NCI-H1048 (cell line): Measurements from ENCODE around the gene ZNF160.
"Not testable (repeated sequence)": the region's sequence is repeated elsewhere in the genome, so short reads cannot be mapped to it uniquely, and the experiment has no call there.

ENCODE experiments used
- DNase-seq: peaks from one replicate; lab custom pipeline; 2025; lab: John Stamatoyannopoulos, UW

The ZNF160 gene

DNA sequence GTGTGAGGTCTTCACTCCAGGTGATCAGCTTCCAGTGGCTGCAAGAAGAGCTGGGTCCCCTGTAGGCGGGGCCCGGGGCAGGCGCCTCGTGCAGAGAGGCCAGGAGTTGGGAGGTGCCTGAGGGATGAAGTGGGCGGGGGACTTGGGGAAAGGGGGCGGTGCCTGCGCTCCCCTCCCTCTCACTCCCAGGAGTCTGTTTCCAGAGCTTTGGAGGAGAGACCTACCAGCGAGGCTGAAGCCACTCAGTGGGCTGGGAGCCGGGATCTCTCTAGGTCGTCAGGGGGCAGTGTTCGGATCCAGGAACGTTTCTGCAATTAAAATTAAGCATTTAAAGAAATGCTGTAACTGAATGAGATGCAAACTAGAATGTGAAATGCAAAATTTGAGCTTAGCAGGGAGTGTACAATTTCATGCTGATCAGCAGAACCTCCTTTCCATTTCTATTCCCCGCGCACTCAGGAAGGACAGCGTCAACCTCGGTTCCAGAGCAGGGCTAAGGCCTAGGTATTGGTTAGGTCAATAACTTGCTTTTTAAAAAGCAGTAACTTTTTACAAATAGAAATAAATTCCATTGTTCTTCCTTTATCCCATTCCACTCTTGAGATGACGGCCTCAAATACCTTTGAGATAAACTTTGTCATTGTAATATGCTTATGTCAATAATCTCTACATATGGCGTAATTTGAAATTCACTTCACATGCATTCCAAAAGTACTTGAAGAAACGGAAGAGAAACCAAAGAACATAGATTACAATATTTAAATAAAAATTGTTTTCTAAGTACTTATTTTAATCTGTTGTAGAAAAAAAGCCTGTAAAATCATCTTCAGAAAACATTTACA lies 11.6 kb downstream of the ZNF160 start:
- DNase-seq = no peak

DNA sequence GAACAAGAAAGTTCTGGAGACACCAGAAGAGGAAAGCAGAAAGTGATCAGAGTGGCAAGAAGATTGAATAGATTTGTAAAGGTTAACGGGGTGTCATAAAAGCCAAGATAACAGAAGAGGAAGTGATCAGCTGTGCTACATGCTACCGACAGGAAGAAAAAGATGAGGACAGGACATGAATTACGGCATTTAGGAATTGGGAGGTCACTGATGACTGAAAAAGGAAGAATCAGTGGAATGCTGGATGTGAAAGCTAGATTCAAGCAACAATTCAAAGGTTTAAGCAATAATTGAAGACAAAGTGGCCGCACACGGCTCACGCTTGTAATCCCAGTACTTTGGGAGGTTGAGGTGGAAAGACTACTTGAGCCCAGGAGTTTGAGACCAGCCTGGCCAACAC lies 15.1 kb downstream of the ZNF160 start:
- no peak for DNase-seq

DNA sequence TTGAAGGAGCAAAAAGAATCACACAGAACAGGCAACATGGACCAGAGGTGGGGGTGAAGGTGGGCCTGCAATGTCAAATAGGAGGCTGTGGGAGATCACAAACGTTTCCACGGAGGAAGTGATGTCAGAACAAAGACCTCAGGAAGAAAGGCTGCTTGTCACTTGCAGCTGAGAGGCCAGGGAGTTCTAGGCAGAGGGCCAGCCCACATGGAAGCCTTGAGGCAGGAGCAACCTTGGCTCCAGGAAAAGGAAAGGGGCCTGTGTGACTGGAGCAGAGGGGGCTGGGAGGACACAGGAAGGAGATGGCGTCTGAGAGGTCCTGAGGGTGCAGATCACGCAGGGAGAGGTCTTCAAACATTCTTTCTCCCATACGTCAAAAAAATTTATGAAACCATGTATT lies 16.3 kb downstream of the ZNF160 start:
- DNase-seq = no peak

DNA sequence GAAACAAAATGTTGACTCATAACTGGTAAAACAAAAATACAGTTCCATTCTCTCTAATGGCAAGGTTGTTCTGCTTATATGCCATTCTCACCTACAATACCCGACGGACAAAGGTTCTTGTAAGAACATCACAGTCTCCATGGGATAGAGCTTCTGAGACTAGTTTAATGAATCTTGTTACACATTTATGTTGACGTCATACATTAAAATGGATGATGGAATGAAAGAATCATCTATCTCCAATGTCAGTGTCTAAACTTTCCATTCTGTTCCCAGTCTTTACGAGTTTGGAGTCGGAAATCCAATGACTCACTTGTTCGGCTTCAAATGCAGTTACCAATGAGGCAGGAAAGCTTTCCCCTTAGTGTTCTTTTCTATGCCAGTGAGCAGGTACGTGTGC lies 17.7 kb downstream of the ZNF160 start:
- no peak for DNase-seq

DNA sequence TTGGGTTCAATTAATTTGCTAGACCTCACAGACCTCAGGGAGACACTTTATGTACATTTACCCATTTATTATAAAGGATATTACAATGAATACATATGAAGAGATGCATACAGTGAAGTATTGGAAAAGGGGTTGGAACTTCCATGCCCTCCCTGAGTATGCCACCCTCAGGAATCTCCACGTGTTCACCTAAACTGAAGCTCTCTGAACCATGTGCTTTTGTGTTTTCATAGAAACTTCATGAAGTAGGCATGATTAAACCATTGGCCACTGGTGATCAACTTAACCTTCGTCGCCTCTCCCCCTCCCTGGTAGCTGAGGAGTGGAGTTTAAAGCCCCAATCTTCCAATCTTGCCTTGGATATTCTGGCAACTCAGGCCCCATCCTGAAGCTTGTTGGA lies 20.3 kb downstream of the ZNF160 start:
- DNase-seq = no peak

DNA sequence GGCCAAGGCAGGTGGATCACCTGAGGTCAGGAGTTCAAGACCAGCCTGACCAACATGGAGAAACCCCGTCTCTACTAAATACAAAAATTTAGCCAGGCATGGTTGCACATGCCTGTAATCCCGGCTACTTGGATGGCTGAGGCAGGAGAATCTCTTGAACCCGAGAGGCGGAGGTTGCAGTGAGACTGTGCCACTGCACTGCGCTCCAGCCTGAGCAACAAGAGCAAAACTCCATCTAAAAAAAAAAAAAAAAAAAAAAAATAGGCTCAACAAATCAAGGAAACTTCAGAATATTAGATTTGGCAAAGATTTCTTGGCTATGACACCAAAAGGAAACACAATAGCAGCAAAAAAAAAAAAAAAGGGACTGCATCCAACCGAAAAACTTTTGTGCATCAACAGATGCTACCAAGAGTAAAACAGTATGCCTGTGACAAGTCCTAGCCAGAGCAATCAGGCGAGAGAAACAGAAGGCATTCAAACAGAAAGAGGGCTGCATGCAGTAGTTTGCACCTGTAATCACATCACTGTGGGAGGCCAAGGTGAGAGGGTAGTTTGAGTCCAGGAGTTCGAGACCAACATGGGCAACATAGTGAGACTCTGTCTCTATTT lies 23.8 kb downstream of the ZNF160 start:
- DNase-seq = no peak

DNA sequence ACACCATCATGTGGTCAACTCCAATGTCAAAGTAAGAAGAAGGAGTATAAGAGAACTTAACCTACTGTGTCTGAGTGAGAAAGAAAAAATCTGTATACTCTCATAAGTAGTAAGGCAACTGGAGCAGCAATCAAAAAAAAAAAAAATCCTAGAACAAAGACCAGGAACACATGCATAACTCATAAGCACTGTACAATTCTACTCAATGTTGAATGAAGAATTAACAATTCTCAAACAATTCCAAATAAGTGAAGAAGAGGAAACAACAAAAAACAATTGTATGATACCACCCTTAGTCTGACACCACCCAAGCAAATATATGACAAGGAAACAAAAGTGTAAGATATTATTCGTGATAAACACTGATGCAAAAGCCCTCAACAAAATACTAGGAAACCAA lies 24.6 kb downstream of the ZNF160 start:
- no peak for DNase-seq

DNA sequence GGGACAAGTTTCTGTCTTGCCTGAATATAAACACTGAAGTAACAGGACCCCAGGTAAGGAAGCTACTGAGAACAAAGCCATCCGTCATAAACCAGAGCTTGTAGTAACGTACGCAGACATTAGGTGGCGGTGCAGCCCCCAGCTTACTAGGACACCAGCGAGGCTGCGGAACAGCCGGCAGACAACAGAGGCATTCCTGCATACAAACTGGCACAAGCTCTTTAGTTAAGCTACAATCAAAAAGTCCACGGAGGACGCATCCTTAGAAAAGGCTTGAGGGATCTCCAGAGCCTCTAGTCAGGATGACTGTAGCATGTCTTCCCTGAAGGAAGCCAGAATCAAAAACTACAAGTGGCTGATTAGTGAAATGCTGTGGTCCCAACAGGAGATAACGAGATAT lies 26.2 kb downstream of the ZNF160 start:
- DNase-seq = peak; percentile 19

DNA sequence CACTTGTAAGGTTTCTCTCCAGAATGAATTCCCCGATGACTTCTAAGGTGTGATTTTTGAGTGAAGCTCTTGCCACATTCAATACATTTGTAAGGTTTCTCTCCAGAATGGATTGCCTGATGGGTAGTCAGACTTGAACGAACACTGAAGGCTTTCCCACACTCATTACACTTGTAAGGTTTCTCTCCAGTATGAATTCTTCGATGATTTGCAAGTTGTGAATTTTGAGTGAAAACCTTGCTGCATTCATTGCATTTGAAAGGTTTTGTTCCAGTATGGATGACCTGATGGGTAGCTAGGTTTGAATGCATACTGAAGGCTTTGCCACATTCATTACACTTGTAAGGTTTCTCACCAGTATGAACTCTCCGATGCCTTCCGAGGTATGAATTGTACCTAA lies 34.4 kb downstream of the ZNF160 start:
- DNase-seq = no peak

DNA sequence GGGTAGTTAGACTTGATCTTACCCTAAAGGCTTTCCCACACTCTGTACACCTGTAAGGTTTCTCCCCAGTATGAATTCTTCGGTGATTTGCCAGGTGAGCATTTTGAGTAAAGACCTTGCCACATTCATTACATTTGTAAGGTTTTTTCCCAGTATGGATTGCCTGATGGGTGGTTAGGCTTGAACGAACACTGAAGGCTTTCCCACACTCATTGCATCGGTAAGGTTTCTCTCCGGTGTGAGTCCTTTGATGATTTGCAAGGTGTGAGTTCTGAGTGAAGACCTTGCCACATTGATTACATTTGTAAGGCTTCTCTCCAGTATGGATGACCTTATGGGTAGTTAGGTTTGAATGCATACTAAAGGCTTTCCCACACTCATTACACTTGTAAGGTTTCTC lies 35.0 kb downstream of the ZNF160 start:
- DNase-seq = no peak

DNA sequence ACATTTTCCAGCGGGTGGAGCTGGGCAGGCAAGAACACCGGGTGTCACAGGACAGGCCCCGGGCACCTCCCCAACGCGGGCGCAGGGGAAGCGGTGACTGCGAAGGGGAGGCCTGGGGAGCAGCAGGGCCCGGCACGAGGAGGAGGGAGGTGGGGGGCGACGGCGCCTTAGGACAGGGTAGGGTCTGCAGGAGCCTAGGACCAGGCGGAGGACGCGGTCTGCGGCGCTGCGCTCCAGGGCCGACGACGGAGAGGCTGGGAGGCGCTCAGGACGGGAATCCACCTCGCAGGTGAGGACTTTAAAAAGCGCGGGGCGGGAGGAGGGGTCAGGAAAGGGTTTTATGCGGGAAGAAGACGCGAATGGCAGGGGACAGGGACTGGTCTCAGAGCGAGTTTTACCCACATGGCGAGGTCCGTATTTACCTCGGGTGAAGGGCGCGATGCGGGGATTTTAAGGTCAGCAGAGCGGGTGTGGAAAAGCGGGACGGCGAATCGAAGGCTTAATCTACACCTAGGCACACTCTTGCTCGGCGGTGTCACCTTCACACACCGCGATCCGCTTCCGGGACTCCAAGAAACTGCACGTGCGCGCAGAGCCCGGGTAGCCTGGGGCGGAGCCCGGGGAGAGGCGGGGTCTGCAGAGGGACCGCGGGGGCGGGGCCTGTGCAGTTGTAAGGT lies 45.2 kb downstream of the ZNF160 start:
- no peak for DNase-seq

DNA sequence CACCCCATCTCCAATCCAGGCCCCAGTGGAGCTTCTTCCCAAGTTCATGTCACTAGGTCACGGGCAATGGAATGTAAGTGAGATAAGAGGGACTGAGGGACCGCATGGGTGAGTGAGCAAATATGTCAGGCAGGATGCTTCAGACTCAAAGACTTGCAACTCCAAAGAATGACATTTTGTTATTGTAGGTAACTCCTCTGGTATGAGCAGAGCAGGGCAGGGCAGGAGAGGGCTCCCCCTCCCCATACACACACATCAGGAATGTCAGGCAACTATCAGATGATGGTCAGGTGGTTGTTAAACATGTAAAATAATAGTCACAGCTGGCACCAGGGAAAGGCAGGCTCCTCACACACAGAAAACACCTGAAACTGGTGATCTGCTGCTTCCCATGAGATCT lies 48.1 kb downstream of the ZNF160 start:
- DNase-seq = no peak

DNA sequence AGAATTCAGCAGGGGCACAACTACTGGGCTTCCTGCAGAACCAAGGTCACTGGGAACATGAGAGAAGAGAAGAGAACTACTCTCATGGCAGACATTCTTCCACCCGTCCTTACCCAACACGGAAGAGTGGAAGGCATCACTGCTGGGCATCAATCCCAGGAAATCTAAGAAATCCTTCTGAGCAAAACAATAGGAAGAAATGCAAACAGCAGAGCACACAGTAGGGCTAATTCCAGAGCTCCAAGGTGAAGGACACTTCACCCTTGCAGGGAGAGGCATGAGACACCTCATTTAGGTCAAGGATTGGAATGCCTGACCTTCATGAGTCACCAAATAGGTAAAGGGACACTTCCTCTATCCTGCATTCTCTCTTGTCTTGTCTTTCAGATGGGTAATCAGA lies 55.8 kb downstream of the ZNF160 start:
- DNase-seq = no peak

DNA sequence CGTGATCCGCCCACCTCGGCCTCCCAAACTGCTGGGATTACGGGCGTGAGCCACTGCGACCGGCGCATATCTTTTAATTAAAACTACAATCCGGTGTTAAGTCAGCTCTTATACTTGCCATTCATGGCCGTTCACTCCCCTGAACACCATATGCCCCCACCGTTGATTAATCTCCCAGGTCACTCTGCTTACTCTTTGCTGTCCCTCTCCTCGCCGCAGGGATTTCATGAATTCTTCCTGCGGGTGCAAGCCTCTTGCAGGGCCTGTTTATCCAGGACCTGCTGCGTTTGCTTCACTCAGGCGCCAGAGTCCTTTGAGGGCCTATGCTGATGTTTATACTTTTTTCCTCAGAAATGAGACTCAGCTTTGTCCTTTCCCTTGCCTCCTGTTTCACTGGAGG lies 57.7 kb downstream of the ZNF160 start:
- no peak for DNase-seq

DNA sequence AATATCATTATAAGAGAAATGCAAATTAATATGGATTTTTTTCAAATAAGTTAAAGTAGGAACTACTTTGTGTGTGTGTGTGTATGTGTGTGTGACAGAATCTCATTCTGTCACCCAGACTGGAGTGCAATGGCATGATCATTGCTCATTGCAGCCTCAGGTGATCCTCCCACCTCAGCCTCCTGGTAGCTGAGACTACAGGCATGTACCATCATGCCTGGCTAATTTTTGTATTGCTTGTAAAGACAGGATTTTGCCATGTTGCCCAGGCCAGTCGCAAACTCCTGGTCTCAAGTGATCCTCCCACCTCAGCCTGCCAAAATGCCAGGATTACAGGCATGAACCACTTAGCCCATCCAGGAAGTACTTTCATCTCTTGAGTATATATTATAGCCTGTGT lies 61.9 kb downstream of the ZNF160 start:
- no peak for DNase-seq

DNA sequence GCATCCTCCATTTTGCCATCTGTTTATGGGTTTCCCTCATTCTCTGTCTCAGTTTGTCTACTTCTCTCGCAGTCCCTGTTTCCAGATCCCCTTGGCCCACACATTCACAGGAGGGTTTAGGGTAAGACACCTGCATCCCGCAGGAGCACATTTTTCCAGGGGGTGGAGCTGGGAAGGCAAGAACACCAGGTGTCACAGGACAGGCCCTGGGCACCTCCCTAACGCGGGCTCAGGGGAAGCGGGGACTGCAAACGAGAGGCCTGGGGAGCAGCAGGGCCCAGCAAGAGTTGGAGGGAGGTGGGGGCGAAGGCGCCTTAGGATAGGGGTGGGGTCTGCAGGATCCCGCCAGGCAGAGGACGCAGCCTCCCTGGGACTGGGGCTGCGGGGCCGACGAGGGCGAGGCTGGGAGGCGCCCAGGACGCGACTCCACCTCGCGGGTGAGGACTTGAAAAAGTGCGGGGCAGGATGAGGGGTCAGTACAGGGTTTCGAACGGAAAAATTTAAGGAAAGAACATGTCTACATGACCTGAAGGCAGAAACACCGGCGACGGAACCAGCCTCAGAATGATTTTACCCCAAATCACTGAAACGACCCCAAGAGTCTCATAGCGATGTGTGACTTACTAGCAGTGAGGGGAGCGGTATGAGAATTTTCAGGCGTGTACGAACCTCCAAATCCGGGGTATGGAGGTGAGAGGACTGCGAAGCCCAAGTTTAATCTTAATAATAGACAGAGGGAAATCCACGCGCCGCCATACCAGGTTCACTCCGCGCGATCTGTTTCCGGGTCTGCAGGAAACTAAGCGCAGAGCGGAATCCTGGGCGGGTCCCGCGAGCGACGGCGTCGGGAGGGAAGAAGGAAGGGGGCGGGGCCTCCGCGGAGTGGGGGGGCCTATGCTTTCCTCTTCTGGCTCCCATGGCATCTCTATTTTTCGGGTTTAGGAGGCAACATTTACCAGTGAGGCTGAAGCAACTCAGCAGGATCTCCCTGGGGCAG lies 65.8 kb downstream of the ZNF160 start:
- DNase-seq = no peak

DNA sequence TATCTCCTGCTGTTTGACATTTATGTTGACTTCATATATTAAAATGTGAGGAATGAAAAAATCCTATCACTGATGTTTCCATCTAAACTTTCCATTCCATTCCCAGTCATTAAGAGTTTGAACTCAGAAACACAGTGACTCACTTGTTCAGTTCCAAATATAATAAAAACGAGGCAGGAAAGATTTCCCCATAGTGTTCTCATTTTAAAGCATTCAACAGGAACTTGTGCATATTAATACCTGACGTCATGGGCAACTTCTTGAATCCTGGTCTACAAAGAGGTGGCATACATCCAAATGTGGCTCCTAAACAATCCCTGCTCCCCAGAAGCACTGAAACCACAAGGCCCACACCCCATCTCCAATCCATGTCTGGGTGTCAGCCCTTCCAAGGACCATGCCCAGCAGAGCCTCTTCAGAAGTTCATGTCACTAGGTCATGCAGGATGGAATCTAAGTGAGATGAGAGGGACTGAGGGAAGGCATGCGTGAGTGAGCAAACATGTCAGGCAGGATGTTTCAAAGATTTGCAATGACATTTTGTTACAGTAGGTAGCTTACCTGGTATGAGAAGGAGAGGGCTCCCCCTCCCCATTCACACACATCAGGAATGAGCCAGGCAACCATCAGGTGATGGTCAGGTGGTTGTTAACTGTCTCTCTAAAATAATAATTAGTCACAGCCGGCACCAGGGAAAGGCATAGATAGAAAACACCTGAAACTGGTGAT lies 68.1 kb downstream of the ZNF160 start:
- no peak for DNase-seq

DNA sequence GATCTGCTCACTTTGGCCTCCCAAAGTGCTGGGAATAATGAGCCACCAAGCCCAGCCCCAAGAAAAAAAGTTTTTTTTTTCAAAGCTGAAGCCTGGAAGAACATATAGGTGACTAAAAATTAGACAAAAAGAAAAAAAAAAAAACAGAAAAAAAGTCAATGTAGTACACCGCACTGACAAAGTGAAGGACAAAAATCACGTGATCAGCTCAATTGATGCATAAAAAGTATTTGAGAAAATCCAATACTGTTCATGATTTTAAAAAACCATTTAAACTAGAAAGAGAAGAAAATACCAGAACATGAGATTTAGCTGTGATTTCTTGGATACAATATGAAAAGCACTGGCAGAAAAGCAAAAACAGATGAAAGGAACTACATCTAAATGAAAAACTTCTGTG lies 69.2 kb downstream of the ZNF160 start:
- DNase-seq = no peak

DNA sequence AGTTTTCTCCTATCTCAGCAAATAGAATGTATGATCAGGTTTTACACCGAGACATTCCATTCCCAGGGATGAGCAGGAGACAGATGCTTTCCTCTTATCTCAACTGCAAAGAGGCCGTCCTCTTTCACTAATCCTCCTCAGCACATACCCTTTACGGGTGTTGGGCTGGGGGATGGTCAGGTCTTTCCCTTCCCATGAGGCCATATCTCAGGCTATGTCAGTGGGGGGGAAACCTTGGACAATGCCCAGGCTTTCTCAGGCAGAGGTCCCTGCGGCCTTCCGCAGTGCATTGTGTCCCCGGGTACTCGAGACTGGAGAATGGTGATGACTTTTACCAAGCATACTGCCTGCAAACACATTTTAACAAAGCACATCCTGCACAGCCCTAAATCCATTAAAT lies 74.9 kb downstream of the ZNF160 start:
- DNase-seq = not testable (repeated sequence)

DNA sequence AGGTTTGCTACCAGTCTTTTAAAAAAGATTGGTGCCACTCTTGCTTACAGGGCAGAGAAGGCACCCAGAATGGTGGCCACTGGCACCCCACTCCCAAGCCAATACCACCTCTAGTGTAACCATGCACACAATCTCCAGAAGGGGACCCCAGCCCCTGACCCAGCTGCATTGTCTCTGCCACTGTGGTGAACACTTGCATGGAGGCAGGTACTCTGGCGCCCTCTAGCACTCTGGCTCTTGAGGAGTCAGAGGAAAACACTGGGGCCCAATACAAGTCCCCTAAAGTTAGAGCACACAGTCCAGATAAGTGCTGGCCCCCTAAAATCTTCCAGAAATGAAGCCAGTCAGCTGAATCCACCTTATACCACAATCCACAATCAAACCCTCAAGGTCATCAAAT lies 83.5 kb downstream of the ZNF160 start:
- DNase-seq = no peak
